Stomach (tissue), 9 donors: ENCODE results near the gene CYB5B. TPM values are rescaled to one million over a fixed set of nuclear protein-coding genes. Genes with fewer than 3 reads are reported as not detected.

Experiments
- DNase-seq, 2 donors: peaks; one replicate each; pipeline versions ENCODE4 v3.0.0 to v3.0.0-alpha.2; 2013 to 2019
- H3K27ac ChIP-seq, 5 donors: fragments of 200-600 bp in 4 of 5; sonication (generic) in 4 of 5; one replicate each; pipeline ENCODE4 v1.5.1; 2013 to 2019; ENCODE audit warnings: mild to moderate bottlenecking in 1 of 5, moderate library complexity in 1 of 5
- H3K27me3 ChIP-seq, 3 donors: fragments of 200-600 bp; sonication (generic); one replicate each; pipeline ENCODE4 v1.5.1; 2017 to 2019; ENCODE audit warnings: mixed run types in 1 of 3
- H3K36me3 ChIP-seq, 4 donors: fragments of 200-600 bp; sonication (generic); 1 replicate in 3 of 4; 2 replicates in 1 of 4; pipeline ENCODE4 v1.5.1; 2016 to 2019
- H3K4me1 ChIP-seq, 4 donors: fragments of 200-600 bp; sonication (generic); one replicate each; pipeline ENCODE4 v1.5.1; 2016 to 2019
- H3K4me3 ChIP-seq, 4 donors: fragments of 200-600 bp; sonication (generic) in 3 of 4; one replicate each; pipeline ENCODE4 v1.5.1; 2016 to 2019; ENCODE audit warnings: mild to moderate bottlenecking in 1 of 4
- H3K9me3 ChIP-seq, 4 donors: fragments of 200-600 bp; sonication (generic); one replicate each; pipeline ENCODE4 v1.5.1; 2016 to 2019
- CTCF ChIP-seq, 7 experiments: fragments of 450-650 bp in 4 of 7; fragments of 200-600 bp in 3 of 7; sonication (generic) in 3 of 7; IDR thresholded peaks; one replicate each; pipeline ENCODE4 v1.5.1; 2016 to 2019; ENCODE audit warnings: antibody characterized with exemption in 7 of 7, control low read depth in 2 of 7, mild to moderate bottlenecking in 1 of 7
- EP300 ChIP-seq: sonication (generic); formaldehyde crosslinking; IDR thresholded peaks from one replicate; pipeline ENCODE4 v1.6.1; 2017; ENCODE audit warnings: antibody characterized with exemption
- POLR2A ChIP-seq, 4 donors: fragments of 450-650 bp; IDR thresholded peaks; one replicate each; pipeline ENCODE4 v1.6.1; 2016; ENCODE audit warnings: antibody characterized with exemption in 4 of 4, control low read depth in 2 of 4, mild to moderate bottlenecking in 1 of 4, moderate library complexity in 1 of 4
- POLR2AphosphoS5 ChIP-seq, 3 donors: sonication (generic); formaldehyde crosslinking; IDR thresholded peaks; one replicate each; pipeline ENCODE4 v1.6.1; 2016; ENCODE audit warnings: antibody characterized with exemption in 3 of 3
- WGBS, 5 donors: extraction: QIAGEN DNeasy Blood & Tissue Kit in 3 of 5; methylation state at CpG; one replicate each; pipeline versions ENCODE4 v1.1.5 to v1.1.7; 2013 to 2018; 5-methylcytosine and 5-hydroxymethylcytosine counted together
- intact Hi-C: fragments of 100-400 bp; cut with DNase I; formaldehyde crosslinking; loops from one replicate; pipeline ENCODE4 v1.15.1; 2023; ENCODE audit warnings: low total_unique reads
- polyA plus RNA-seq, 3 donors: library from polyadenylated mRNA; stranded (reverse); fragments of 200-250 nt; gene quantifications; one replicate each; pipeline ENCODE4 v1.2.3, GENCODE V29; 2013
- total RNA-seq, 5 donors: library from RNA; depleted of rRNA; stranded (reverse); fragments of >200 nt; gene quantifications; one replicate each; pipeline versions ENCODE4 v1.1.0 to v1.2.3, GENCODE V29; 2014 to 2016
- donor health status: healthy with polysubstance abuse.
- donor health status: Bipolar disorder and iron deficiency.
- donor health status: healthy.

CYB5B gene
- total and polyA plus RNA-seq, 8 donors, result 9.3 to 76.3 (median 49.8) TPM

- Histone ChIP-seq H3K4me3 (no peak overlapping the region), H3K27me3 (no peaks in the 10 kb centered on the region), H3K36me3 (no peaks in the 10 kb centered on the region), H3K27ac (peak overlapping the region; percentile 54 to 88 (median 83)), H3K4me1 (peaks cover 17 to 44% (median 34%) of the 10 kb centered on the region in 4 donors), H3K9me3 (no peaks in the 10 kb centered on the region)
- WGBS, 5 donors, result 28 to 51% (median 30%) methylated on average over 6 of the region's 6 CpGs
- TF ChIP-seq CTCF (IDR thresholded peaks at IDR 0.05), result peak in 5 of 7 experiments; percentile 30 to 51 (median 45)
- TF ChIP-seq EP300, result no peak
- DNase-seq, result peak in 1 of 2 donors; percentile 81
- intact Hi-C loops, result no loop called here
Observed at GRCh38 chr16:69397821-69398521, 26.4 kb upstream of the CYB5B start.

- intact Hi-C loops, result no loop called here
- no peak for TF ChIP-seq EP300
- TF ChIP-seq POLR2A (IDR thresholded peaks at IDR 0.05), result no peak
- TF ChIP-seq POLR2AphosphoS5 (IDR thresholded peaks at IDR 0.05), result no peak
- TF ChIP-seq CTCF (IDR thresholded peaks at IDR 0.05), result no peak
- no peaks in the 10 kb centered on the region for H3K36me3 ChIP-seq
- H3K27ac ChIP-seq, result no peak overlapping the region
- H3K4me3 ChIP-seq, result no peak overlapping the region
- WGBS, 5 donors, result 56 to 70% (median 61%) methylated on average over 3 of the region's 3 CpGs
- no peaks in the 10 kb centered on the region for H3K27me3 ChIP-seq
- H3K9me3 ChIP-seq, result no peaks in the 10 kb centered on the region
- DNase-seq, result no peak
- peaks cover 28 to 57% (median 43%) of the 10 kb centered on the region in 4 donors for H3K4me1 ChIP-seq
Observed at GRCh38 chr16:69399361-69399760, 25.1 kb upstream of the CYB5B start.

- WGBS, 5 donors, result 50 to 64% (median 52%) methylated on average over 4 of the region's 4 CpGs
- Histone ChIP-seq H3K4me1 (peaks cover 21 to 53% (median 45%) of the 10 kb centered on the region in 4 donors), H3K27me3 (no peaks in the 10 kb centered on the region), H3K4me3 (no peak overlapping the region), H3K9me3 (no peaks in the 10 kb centered on the region), H3K36me3 (no peaks in the 10 kb centered on the region), H3K27ac (no peak overlapping the region)
- TF ChIP-seq POLR2AphosphoS5 (IDR thresholded peaks at IDR 0.05), result no peak
- TF ChIP-seq EP300, result no peak
- TF ChIP-seq POLR2A (IDR thresholded peaks at IDR 0.05), result no peak
- no peak for TF ChIP-seq CTCF (IDR thresholded peaks at IDR 0.05)
- intact Hi-C loops, result no loop called here
- no peak for DNase-seq
Observed at GRCh38 chr16:69402439-69402838, 22.0 kb upstream of the CYB5B start.

GRCh38 chr16:69404275-69404805 lies 20.1 kb upstream of the CYB5B start:
- no peaks in the 10 kb centered on the region for H3K9me3 ChIP-seq
- 11 to 21% (median 15%) methylated on average over 4 of the region's 4 CpGs for whole genome bisulfite sequencing, 5 donors
- peak; percentile 69 to 75 for DNase-seq
- H3K36me3 ChIP-seq, result no peaks in the 10 kb centered on the region
- no peak for TF ChIP-seq CTCF (IDR thresholded peaks at IDR 0.05)
- TF ChIP-seq POLR2A (IDR thresholded peaks at IDR 0.05), result no peak
- TF ChIP-seq EP300, result no peak
- no peak for TF ChIP-seq POLR2AphosphoS5 (IDR thresholded peaks at IDR 0.05)
- H3K4me1 ChIP-seq, result peaks cover 9 to 43% (median 36%) of the 10 kb centered on the region in 4 donors
- H3K27ac ChIP-seq, result peak overlapping the region; percentile 4 to 73 (median 55)
- H3K4me3 ChIP-seq, result peak overlapping the region in 1 of 4 donors; percentile 10
- H3K27me3 ChIP-seq, result no peaks in the 10 kb centered on the region
- intact Hi-C loops, result no loop called here
